ENCODE measurements around the gene ATP8A1.

ATP8A1 gene

DNA sequence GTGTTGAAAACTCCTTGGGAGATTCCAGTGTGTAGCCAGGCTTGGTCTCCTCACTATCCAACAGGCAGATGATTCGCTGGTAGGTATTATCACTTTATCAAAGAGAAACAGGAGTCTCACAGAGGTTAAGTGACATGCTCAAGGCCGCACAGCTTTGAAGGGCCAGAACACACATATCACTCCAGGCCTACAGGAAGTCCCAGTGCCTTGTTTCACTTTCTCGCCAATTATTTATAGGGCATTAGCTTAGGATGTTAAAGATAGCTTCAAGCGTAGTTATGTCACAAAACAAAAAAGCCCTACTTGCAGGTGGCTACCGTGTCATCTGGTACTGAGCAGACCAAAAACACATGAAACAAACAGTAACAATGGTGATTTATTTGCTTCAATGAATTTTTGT is 13.2 kb downstream of the ATP8A1 start:
- H3K27me3 ChIP-seq (ENCODE audit: control insufficient read depth, low read length): no peaks in the 10 kb centered on the region
- H3F3A ChIP-seq (ENCODE audit: control insufficient read depth, insufficient read depth): peaks cover 25% of the 10 kb centered on the region
- no peaks in the 10 kb centered on the region for H3K9me3 ChIP-seq (ENCODE audit: control insufficient read depth, insufficient read depth, low read length)
- TF ChIP-seq, protein P1, sequence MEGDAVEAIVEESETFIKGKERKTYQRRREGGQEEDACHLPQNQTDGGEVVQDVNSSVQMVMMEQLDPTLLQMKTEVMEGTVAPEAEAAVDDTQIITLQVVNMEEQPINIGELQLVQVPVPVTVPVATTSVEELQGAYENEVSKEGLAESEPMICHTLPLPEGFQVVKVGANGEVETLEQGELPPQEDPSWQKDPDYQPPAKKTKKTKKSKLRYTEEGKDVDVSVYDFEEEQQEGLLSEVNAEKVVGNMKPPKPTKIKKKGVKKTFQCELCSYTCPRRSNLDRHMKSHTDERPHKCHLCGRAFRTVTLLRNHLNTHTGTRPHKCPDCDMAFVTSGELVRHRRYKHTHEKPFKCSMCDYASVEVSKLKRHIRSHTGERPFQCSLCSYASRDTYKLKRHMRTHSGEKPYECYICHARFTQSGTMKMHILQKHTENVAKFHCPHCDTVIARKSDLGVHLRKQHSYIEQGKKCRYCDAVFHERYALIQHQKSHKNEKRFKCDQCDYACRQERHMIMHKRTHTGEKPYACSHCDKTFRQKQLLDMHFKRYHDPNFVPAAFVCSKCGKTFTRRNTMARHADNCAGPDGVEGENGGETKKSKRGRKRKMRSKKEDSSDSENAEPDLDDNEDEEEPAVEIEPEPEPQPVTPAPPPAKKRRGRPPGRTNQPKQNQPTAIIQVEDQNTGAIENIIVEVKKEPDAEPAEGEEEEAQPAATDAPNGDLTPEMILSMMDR (IDR thresholded peaks at IDR 0.05; ENCODE audit: low read depth, low read length, poor library complexity, severe bottlenecking): no peak
- TF ChIP-seq EZH2phosphoT487 (IDR thresholded peaks at IDR 0.05; ENCODE audit: borderline replicate concordance, low read length): no peak
- peaks cover 97% of the 10 kb centered on the region for H3K4me1 ChIP-seq (ENCODE audit: control insufficient read depth, low read length)
- H3K4me3 ChIP-seq (ENCODE audit: low read length): peak overlapping the region; percentile 73
- peak overlapping the region; percentile 97 for H3K27ac ChIP-seq (ENCODE audit: low read depth, low read length)
- no peaks in the 10 kb centered on the region; the same call in 1 of the 2 replicates for H4K20me1 ChIP-seq (ENCODE audit: control insufficient read depth, insufficient read depth, low read depth, low read length)
- H3K79me2 ChIP-seq (ENCODE audit: control insufficient read depth, low read length): peaks cover 99% of the 10 kb centered on the region
- peaks cover 40% of the 10 kb centered on the region for H3K36me3 ChIP-seq (ENCODE audit: control insufficient read depth, low read length)
- no peaks in the 10 kb centered on the region for H3K9me2 ChIP-seq (replicated peaks; ENCODE audit: control insufficient read depth, low read length)
- H3K4me2 ChIP-seq (ENCODE audit: low read length): peak overlapping the region; percentile 85

DNA sequence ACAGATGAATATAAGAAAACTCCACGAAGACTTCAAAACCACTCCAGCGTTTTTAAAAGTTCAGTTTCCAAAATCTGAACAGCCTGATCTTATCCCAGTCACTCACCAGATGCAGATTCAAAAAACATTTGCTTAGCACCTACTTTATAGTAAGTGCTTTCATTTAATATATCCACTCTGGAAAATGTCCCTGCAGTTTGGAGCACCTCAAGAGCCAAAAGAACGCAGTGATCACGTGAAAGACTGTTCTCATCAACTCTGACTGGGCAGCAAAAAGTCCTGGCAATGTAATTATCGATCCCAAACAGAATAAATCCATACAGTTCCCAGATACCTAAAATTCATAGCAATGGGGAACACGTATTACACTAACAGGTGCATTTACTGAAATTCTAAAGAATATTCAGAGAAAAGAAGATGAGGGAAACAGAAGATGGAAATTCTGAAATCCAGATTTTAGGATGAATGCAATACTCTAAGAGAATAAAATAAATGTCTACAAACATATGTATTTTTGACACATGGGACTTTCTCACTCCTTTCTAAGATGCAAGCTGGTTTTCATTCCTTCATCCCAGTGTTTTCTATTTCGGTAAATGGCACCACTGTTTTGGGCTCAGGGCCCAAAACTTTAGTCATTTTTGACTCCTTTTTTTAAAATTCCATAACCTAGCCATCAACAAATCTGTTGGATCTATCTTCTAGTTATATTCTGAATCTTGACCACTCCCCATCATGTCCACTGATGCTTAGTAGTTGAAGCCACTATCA is 13.9 kb downstream of the ATP8A1 start:
- Histone ChIP-seq H4K20me1 (ENCODE audit: control insufficient read depth, insufficient read depth, low read depth, low read length) (peaks cover 4% of the 10 kb centered on the region; the same call in 1 of the 2 replicates), H3K4me3 (ENCODE audit: low read length) (peak overlapping the region; percentile 73), H3K4me2 (ENCODE audit: low read length) (peak overlapping the region; percentile 85), H3K4me1 (ENCODE audit: control insufficient read depth, low read length) (peaks cover 99% of the 10 kb centered on the region), H3K27me3 (ENCODE audit: control insufficient read depth, low read length) (no peaks in the 10 kb centered on the region), H3K9me2 (replicated peaks; ENCODE audit: control insufficient read depth, low read length) (no peaks in the 10 kb centered on the region), H3K9me3 (ENCODE audit: control insufficient read depth, insufficient read depth, low read length) (no peaks in the 10 kb centered on the region), H3K79me2 (ENCODE audit: control insufficient read depth, low read length) (peaks cover 99% of the 10 kb centered on the region), H3K27ac (ENCODE audit: low read depth, low read length) (peak overlapping the region; percentile 97), H3K36me3 (ENCODE audit: control insufficient read depth, low read length) (peaks cover 46% of the 10 kb centered on the region), H3F3A (ENCODE audit: control insufficient read depth, insufficient read depth) (peaks cover 27% of the 10 kb centered on the region)
- TF ChIP-seq, protein P1 (IDR thresholded peaks at IDR 0.05; ENCODE audit: low read depth, low read length, poor library complexity, severe bottlenecking): no peak
- TF ChIP-seq EZH2phosphoT487 (IDR thresholded peaks at IDR 0.05; ENCODE audit: borderline replicate concordance, low read length): no peak

DNA sequence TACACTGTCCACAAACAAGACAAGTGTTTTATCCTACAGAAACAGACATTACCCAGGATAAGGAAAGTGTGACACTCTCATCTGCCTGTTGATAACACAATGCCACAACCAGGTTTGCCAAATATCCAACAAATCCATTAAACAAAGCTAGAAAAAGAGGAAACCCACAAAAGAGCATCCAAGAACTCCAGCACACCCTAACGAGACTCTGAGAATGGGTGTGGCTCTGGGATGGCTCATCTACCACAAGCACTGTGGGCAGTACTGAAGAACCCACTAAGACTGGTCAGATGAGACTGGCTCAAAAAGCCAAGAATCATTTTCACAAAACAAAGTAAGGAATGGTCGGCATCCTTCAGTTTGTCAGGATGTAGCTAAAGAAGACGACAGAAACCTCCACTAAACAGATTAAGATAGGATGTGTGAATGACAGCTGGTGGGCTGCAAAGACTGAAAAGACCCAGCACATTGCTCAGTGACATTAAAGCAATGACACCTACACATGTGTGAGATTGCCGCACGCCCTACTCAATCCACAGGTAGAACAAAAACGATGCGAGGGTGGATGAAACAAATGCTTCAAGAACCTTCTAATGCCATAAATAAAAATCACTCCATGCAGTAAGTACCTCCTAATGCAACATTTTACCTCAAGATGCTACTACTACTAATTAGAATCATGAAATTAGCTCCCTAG is 14.7 kb downstream of the ATP8A1 start:
- H3K27me3 ChIP-seq (ENCODE audit: control insufficient read depth, low read length): no peaks in the 10 kb centered on the region
- peaks cover 100% of the 10 kb centered on the region for H3K79me2 ChIP-seq (ENCODE audit: control insufficient read depth, low read length)
- H3K9me2 ChIP-seq (replicated peaks; ENCODE audit: control insufficient read depth, low read length): no peaks in the 10 kb centered on the region
- H3K4me2 ChIP-seq (ENCODE audit: low read length): peak overlapping the region; percentile 85
- no peak for TF ChIP-seq EZH2phosphoT487 (IDR thresholded peaks at IDR 0.05; ENCODE audit: borderline replicate concordance, low read length)
- TF ChIP-seq, protein P1 (IDR thresholded peaks at IDR 0.05; ENCODE audit: low read depth, low read length, poor library complexity, severe bottlenecking): no peak
- peak overlapping the region; percentile 97 for H3K27ac ChIP-seq (ENCODE audit: low read depth, low read length)
- peaks cover 27% of the 10 kb centered on the region for H3F3A ChIP-seq (ENCODE audit: control insufficient read depth, insufficient read depth)
- peaks cover 4% of the 10 kb centered on the region; the same call in 1 of the 2 replicates for H4K20me1 ChIP-seq (ENCODE audit: control insufficient read depth, insufficient read depth, low read depth, low read length)
- peaks cover 100% of the 10 kb centered on the region for H3K4me1 ChIP-seq (ENCODE audit: control insufficient read depth, low read length)
- H3K9me3 ChIP-seq (ENCODE audit: control insufficient read depth, insufficient read depth, low read length): no peaks in the 10 kb centered on the region
- peak overlapping the region; percentile 73 for H3K4me3 ChIP-seq (ENCODE audit: low read length)
- peaks cover 46% of the 10 kb centered on the region for H3K36me3 ChIP-seq (ENCODE audit: control insufficient read depth, low read length)
